HTR-8/SVneo (cell line): ENCODE measurements around the gene LITAF.
"Not testable (repeated sequence)": the region's sequence is repeated elsewhere in the genome, so short reads cannot be mapped to it uniquely, and the experiment has no call there.

Experiments
- DNase-seq: peaks from one replicate; pipeline ENCODE4 v3.0.0; 2011; ENCODE audit warnings: low spot score, mixed read lengths; ENCODE audit not compliant: insufficient read length
- FAIRE-seq: peaks from 2 replicates; lab custom pipeline; 2011; peaks lifted over from hg19 to GRCh38; lab: Jason Lieb, UNC

The LITAF gene

DNA sequence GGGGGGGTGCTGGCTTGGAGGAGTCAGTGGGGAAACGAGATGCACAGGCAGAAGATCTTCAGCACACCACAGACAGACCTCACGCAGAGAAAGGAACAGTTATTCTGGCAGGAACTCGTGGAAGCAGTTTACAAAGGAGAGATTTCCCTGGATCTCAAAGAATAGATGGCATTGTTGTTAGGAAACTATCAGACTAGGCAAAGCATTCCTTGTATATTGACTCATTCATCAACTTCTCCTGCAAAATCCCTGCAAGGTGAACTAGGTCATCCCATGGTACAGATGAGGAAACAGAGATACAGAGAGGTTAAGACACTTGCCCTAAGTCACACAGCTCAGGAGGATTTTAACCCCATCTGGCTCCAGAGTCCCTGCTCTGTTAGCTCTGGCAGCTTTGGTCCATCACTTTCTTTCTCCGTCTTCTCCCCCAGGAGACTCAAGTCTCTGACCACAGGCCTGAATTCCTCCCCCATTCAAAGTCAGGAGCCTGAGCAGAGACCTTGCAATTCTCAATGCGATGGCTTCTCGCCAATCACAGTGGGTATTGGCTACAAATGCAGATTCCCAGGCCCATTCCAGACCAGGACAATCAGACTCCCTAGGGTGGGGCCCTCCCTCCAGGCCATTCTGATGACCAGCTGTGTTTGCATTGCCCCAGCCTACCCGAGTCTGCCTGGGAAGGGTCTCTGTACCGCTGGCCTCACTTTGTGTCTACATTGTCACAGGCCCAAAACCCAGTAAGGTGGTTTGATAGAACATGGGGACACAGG is 56.4 kb downstream of the LITAF start:
- DNase-seq = no peak
- no peak for FAIRE-seq

DNA sequence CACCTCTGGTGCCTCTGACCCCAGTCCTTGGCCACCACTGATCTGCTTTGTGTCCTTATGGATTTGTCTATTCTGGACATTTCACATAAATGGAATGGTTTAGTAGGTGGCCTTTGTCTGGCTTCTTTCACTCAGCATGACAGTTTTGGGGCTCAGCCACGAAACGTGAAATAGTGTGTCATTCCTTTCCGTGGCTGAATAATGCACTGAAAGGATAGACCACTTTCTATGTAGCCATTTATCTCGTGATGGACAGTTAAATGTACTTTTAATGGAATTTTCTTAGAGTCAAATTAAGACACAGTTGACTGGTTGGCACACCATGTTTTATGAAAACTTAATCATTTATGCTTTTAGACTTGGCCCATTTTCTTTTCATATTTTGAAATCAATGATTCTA is 57.4 kb downstream of the LITAF start:
- FAIRE-seq (no peak), DNase-seq (no peak)

DNA sequence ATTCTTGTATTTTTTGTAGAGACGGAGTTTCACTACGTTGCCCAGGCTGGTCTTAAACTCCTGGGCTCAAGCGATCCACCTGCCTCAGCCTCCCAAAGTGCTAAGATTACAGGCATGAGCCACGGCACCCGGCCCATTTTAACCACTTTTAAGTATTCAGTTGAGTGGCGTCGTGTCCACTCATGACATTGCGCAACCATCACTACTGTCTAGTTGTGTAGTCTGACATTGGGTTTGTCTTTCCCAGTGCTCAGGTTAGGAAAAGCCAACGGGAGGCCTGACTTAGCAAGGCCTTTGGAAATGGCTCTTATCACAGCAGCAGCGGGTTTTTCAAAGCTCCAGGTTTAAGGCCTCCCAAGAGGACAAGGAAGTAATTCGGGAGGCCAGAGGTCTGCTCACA is 58.7 kb downstream of the LITAF start:
- DNase-seq = no peak
- no peak for FAIRE-seq

DNA sequence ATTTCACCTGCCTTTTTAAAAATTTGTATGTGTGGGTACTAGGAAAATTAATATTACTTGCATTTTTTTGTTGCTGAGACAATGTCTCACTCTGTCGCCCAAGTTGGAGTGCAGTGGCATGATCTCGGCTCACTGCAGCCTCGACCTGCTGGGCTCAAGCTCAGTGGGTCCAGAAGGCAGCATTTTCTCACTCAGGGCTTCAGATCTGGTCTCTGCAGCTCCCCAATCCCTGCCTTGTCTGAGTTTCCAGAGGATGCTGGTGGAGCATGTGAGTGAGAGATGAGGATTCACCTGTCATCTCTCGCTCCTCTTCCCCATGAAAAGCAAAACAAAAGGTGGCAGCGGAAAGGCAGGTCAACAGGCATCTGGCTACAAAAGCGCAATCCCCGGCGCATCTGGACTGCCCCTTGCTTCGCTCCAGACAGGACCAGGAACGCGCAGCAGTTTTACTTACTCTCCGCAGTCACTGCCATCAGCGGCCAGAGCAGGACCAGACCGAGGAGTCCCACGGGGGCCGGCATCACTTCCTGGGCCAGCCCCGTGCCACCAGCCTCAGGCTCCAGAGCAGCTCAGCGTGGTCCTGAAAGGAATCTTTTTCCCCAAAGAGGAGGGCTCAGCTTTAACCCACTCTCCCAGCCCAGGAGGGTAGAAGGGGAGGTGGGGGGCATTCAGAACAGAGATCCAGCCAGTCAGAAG is 59.9 kb downstream of the LITAF start:
- FAIRE-seq (no peak), DNase-seq (no peak)

DNA sequence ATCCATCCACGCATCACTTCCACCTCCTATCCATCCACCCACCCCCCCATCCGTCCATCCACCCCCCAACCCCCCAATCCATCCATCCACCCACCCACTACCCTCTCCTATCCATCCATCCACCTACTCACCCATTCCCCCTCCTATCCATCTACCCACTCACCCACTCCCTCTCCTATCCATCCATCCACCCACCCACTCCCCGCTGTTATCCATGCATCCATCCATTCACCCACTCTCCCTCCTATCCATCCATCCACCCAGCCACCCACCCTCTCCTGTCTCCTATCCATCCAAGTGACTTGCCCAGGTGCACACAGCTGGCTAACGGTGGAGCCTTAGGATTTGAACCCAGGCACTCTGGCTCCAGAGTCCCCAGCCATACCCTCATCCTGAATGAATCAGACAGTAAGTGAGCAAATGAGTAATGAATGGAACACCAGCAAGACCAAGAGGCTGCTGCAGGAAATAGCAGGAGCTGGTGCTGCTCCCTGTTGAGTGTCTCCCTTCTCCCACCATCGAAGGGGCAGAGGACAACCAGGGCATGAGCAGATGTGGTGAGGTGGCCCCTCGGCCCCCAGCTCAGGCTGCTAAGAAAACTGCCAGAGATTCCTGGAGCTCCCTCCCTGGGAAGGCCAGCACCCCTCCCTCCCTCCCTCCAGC is 62.5 kb downstream of the LITAF start:
- DNase-seq = peak; percentile 26
- FAIRE-seq = no peak

DNA sequence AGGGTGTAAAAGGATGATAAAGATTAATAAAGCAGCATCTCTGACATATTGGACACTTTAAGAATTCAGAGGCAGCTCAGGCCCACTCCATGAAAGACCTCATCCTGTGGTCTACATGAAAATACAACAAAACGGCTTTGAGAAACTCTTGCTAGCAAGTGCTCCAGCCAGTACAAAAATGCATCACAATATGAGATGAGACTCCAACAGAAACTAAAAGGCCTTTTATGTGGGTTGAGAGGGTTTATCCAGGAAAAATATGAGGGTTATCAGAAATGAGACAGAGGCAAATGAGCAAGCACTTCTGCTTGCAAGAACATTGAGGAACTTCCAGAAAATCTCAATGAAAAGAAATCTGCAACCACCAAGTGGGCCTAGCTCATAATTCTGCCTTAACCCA is 65.7 kb downstream of the LITAF start:
- FAIRE-seq = no peak
- no peak for DNase-seq

DNA sequence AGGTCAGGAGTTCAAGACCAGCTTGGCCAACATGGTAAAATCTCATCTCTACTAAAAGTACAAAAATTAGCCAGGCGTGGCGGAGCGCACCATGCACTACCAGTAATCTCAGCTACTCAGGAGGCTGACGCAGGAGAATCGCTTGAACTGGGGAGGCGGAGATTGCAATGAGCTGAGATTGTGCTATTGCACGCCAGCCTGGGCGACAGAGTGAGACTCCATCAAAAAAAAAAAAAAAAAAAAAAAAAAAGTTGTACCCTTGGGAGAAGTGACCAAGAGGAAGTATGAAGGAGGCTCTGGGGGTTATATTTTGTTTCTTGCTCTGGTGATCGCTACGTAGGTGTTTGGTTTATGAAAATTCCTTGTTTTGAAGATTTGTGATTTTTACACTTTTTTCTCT is 66.3 kb downstream of the LITAF start:
- FAIRE-seq (no peak), DNase-seq (no peak)

DNA sequence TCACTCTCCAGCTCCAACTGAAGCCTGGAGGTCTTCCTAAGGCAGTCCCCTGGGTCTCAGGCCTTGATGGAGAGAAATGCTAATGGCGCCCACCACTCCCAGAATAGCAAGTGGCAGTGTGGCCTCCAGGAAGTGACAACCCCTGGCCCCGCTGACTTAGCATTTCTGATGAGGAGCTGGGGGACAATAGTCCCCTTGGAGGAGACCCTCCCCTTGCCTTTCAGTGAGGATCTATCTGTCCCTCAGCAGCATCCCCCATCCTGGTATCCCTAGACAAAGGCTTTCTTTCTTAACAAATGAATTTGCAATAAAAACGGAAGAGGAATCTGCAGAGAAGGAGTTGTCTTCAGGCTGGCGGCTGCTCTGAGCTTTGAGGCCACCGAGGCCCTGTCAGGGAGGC is 68.8 kb downstream of the LITAF start:
- FAIRE-seq (no peak), DNase-seq (no peak)

DNA sequence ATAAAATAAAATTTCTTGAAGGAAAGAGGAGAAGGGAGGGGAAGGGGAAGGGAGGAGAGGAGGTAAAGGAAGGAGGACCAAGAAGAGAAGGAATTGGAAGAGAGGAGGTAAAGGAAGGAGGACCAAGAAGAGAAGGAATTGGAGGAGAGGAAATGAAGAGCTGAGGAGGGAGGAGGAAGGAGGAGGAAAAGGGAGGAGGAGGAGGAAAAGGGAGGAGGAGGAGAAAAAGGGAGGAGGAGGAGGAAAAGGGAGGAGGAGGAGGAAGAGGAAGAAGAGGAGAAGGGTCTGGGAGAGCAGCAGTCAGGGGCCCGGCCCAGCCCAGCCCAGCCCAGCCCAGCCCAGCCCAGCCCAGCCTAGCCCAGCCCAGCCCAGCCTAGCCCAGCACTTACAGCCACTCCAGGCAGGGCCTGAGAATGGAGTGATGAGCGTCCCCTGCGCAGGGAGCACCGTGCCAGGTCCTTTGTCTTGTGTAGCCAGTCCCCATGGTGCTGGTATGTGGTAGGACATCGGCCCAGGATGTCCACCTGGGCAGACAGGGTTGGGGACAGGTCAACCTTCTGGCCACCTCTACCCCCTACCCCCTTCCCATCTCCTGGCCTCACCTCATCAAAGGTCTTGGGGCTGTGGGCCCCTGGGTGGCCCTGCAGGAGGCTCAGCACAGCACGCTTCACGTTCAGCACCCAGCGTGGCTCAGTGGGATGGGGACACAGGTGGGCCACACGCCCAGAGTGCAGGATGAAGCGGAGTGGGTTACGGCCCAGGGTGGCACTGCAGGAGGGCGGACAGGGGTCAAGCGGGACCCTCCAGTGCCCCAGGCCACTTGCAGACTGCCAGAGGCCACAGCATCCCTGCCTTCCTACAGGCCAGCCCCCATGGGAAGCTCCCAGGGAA is 70.9 kb downstream of the LITAF start:
- no peak for DNase-seq
- no peak for FAIRE-seq

DNA sequence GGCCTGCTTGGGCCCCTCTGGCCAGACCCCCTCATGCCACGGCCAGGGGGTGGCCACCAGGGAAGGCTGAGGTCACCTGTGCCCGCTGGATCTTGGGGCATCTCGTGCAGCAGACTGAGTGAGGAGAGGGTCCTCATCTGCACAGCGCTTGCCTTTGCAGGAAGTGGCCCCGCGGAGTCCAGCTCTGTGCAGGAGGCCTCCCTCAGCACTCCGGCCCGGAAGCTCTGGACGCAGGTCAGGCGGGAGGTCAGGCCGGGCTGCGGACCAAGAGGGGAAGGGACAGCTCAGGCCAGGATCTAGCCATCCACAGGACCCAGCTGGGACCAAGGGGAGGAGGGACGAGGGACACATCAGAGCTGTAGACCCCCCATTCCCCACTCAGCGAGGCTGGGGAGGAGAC is 72.4 kb downstream of the LITAF start:
- no peak for FAIRE-seq
- no peak for DNase-seq

DNA sequence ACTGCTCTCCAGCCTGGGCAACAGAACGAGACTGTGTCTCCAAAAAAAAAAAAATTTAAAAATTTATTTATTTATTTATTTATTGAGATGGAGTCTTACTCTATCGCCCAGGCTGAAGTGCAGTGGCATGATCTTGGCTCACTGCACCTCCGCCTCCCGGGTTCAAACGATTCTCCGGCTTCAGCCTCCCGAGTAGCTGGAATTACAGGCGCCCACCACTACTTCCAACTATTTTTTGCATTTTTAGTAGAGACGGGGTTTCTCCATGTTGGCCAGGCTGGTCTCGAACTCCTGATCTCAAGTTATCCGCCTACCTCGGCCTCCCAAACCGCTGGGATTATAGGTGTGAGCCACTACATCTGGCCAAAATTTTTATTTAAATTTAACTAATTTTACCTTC is 73.4 kb downstream of the LITAF start:
- not testable (repeated sequence) for FAIRE-seq, DNase-seq

DNA sequence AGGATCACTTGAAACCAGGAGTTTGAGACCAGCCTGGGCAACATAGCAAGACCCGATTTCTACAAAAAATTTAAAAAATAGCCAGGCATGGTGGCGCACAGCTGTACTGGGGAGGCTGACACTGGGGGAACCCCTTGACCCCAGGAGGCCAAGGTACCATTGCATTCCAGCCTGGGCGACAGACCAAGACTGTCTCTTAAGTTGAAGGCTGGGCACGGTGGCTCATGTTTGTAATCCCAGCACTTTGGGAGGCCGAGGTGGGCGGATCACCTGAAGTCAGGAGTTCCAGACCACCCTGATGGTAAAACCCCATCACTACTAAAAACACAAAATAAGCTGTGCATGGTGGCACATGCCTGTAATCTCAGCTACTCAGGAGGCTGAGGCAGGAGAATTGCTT is 74.9 kb downstream of the LITAF start:
- no peak for FAIRE-seq

DNA sequence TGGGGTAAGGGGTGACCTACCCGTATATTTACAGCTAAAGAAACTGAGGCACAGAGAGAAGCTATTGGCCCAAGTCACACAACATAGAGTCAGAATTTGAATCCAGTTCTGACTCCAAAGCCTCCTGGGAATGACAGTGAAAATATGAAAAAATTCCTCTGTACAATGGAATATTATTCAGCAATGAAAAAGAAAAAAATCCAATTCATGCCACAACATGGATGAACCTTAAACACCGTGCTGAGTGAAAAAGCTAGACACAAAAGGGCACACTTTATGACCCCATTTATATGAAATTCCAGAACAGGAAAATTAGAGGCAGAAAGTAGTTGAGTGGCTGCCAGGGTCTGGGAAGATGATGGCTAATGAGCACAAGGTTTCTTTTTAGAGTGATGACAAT is 75.4 kb downstream of the LITAF start:
- FAIRE-seq = no peak
- DNase-seq = no peak

More for the DNA sequence above, 74.9 kb downstream of the LITAF start:
- no peak for DNase-seq

DNA sequence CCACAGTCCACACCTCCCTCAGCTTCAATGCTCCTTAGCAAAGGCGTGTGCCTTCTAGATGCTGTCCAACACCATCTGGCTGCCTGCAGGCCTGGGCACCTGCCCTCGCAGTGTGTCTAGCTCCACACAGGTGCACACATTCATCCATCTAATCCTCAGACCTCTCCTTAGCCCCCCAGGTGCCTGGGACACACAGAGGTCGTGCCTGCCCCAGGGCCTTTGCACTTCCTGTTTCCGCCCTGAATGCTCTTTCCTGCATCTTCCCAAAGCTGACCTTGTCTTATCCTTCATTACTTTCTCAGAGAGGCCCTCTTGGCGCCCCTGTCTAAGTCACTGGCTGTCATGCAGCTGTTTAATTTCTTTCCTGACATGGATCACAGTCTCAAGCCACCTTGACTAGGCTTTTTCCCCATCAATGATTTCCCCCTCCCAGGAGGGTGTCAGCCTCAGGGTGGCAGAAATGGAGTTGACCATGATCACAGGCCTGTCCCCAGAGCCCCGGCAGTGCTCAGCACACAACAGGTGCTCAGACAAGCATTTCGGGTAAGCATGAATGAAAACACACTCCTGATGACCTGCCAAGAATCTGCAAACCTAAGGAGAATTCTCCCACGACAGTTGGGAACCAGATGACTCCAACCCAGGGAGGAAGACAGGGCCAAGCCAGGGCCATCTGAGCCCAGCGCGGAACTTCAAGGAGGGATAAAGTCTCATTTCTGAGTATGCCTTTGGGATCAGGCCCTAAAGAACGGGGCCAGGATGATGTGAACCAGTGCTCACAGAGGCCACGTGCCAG is 76.3 kb downstream of the LITAF start:
- FAIRE-seq (no peak), DNase-seq (no peak)

DNA sequence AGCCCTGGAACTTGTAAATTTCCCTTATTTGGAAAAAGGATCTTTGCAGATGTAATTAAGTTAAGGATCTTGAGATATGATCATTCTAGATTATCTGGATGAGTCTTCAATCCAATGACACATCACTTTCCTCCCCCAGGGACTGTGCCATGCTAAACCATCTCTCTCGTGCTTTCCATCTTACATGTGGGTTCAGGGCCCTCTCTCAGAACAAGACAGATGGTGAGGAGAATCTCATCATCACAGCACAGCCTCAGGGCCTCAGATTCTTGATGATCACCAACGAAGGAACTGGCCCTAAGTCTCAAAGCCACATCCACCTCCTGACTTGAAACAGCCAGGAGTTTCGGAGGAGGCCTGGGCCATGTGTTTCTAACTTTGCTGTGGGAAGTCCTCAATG is 78.7 kb downstream of the LITAF start:
- no peak for DNase-seq
- FAIRE-seq = no peak

DNA sequence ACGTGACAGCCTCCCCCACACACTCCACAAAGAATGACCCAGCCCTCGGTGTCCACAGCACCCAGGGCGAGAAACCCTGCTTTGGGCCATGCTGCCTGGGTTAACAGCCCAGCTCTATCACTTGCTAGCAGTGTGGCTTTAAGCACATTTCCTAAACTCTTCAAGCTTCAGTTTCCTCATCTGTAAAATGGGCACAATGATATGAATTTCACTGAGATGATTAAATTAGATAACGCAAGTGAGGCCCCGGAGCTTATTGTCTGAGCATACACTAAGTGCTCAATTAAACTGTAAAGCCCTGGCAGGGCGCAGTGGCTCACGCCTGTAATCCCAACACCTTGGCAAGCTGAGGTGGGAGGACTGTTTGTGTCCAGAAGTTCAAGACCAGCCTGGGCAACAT is 79.4 kb downstream of the LITAF start:
- no peak for DNase-seq
- FAIRE-seq = no peak

DNA sequence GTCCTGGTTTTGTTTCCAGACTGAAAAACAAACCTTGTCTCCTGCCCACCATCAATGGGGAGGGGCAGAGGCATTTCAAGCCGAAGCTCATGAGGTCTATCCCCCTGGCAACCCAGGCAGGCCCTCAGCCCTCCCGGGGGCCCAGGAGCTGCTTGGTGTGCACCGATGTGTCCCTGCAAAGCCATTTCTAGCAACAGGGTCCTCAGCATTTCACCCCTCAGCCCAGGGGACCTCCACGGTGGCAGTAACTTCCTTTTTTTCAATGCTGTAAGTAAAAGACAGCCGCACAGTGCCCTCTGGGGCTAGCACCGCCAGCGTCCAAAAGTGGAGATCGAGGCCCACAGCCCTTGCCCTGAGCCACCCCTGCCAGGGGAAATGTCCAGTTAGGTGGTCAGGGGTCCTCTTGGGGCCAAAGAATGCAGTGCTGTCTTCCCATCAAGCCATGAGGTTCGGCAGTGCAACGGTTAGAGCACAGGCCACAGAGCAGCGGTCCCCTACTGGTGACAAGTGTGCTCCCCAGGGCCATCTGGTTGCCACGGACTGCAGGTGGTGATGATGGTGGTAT is 79.9 kb downstream of the LITAF start:
- DNase-seq (no peak), FAIRE-seq (no peak)

DNA sequence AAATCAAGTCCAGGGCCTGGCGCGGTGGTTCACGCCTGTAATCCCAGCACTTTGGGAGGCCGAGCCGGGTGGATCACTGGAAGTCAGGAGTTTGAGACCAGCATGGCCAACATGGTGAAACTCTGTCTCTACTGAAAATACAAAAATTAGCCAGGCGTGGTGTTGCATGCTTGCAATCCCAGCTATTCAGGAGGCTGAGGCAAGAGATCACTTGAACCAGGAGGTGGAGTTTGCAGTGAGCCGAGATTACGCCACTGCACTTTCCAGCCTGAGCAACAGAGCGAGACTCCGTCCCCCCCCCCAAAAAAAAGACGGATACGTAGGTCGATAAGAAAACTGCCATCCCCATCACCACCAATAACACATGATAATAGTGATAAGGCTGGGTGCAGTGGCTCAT is 82.5 kb downstream of the LITAF start:
- DNase-seq, FAIRE-seq: not testable (repeated sequence)

DNA sequence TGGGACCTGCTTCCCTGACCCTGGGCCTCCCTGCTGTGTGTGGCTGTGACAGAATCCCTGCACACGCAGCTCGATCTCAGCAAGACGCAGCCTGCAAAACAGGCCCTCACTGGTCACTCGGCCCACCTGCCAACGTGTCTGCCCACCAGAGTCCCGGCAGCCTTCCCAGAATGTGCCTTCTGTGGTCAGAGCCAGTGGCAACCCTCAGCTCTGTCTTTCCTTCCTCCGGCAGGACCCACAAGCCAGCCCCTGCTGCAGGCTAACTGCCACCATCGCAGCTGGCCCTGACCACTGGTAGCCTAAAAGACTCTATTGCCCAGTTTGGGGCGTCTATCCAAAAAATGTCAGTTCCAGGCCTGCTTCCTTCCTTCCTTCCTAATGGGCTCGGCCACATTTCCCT is 83.2 kb downstream of the LITAF start:
- FAIRE-seq = no peak

More for the DNA sequence above, 83.2 kb downstream of the LITAF start:
- DNase-seq = no peak
